ENCODE data around the gene SSBP2.
"Not testable (repeated sequence)": the region's sequence is repeated elsewhere in the genome, so short reads cannot be mapped to it uniquely, and the experiment has no call there.

The SSBP2 gene

DNA sequence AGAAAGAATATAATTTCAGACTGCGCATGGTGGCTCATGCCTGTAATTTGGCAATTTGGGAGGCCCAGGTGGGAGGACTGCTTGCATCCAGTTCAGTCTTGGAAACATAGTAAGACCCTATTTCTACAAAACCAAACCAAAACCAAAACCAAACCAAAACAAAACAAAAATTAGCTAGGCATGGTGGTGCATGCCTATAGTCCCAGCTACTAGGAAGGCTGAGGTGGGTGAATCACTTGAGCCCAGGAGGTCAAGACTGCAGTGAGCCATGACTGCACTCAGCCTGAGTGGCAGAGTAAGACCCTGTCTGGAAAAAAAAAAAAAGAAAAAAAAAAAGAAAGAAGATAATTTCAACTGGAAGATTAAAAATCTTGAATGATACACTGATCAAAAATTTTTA lies 220.0 kb downstream of the SSBP2 start:
- DNase-seq (ENCODE audit: low read depth in 2 of 2), result no peak

DNA sequence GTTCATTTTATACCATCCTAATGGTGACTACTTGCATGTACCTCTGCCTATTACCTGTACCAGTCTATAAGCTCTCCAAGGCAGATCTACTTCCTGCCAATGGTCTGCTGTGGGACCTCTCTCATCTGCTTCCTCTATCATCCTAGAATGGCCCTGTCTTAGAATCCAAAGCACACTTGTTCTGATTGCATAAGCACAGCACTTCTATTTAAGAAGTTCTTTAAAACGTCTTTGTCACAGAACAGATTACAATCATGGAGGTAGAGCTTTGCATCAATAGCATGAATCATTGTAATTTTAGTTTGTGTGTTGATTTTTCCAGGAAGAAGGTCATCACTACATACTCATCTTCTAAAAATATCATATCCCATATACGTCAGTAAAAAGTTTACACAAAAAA lies 225.2 kb downstream of the SSBP2 start:
- no peak for DNase-seq (ENCODE audit: low read depth in 2 of 2)

DNA sequence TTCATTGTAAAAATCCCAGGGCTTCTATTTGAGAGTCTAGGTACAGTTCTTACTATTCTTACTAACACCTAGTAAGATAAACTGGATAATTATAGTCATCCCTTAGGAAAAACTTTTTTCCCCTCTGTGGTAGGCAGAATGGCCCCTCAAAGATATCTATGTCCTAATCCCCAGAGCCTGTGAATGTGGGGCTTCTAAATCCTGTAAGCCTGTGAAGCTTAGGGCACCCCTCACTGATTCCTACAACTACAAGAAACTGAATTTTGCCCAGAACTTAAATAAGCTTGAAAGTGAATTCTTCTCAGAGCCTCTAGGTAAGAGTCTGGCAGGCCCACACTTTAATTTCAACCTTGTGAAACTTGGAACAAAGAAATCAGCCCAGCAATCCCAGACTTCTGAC lies 226.9 kb downstream of the SSBP2 start:
- no peak for DNase-seq (ENCODE audit: low read depth in 2 of 2)

DNA sequence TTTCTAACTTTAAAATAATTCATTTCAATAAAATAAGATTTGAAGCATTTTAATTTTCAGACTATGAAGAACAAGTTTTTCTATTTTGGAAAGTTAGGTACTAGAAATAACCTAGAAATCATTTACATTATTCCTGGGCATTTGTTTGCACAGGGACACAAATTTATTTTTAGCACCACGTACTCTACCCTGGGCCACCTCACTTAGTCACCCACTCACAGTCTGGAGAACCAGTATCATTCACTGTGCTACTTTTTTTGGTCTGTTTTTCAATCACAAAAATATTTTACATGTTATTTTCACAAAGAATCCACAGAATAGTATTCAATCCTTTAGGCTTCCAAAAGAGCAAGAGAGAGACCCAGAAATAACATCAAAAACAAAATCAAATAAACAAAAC lies 228.3 kb downstream of the SSBP2 start:
- DNase-seq (ENCODE audit: low read depth in 2 of 2), result no peak

DNA sequence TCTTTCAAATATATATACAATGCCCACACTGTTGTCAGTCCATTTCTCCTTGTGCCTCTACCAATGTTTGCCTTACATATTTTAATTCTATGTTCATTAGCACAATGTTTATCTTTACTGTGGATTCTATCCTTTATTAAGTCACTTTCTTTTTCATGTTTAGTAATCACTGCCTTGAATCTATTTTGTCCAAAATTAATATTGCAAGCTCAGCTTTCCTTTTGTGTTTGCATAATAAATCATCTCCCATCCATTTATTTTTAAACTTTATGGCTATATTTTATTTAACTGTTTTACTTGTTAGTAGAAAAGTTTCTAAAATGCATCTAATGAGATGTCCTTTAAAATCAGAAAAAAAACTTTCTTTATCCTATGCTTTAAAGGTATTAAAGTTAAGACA lies 230.1 kb downstream of the SSBP2 start:
- DNase-seq (ENCODE audit: low read depth in 2 of 2), result no peak

DNA sequence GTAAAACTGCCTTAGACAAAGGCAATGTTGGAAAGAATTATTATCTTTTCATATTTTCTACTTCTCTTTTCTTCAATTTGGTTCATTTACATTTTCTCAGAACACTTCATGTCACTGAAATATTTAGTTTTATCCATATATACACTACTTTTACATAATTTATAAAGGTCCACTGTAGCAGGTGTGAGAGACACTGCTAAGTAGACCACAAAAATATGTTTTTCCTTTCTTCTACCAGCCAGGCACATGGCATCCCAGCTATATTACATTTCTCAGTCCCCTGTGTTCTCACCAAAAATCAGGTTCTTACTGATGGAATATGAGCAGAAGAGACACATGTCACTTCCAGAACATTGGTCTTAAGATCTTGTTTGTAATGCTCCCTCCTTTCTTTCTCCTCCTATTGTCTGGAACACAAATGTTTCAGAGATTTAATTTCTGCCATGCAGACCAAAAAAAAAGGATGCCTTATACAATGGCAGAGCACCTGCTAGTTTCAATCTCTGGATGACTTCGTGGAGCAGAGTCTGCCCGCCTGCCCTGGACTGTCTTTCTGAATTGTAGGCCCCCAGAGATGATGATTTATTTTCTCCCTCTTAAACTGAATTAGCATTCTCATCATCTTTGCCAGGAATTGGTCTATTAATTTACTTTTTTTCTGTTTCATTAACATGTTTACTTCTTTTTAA lies 231.5 kb downstream of the SSBP2 start:
- DNase-seq (ENCODE audit: low read depth in 2 of 2), result no peak

DNA sequence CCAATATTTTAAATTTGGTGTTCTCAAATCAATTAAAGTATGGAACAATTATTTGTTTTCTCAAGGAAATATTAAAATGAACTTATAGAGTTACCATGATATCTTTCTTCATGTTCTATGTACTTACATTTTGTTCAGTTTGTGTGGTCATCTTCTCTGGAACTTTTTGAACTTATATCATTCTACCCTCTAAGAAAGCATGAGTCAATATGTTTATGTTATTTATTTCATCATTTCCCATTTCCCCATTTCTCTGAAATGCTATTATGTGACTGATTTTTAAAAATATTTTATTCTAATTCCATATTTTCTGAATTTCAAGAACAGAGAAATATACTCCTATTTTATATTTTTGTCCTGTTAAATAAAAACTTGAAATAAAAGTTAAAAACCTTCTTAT lies 233.4 kb downstream of the SSBP2 start:
- no peak for DNase-seq (ENCODE audit: low read depth in 2 of 2)

DNA sequence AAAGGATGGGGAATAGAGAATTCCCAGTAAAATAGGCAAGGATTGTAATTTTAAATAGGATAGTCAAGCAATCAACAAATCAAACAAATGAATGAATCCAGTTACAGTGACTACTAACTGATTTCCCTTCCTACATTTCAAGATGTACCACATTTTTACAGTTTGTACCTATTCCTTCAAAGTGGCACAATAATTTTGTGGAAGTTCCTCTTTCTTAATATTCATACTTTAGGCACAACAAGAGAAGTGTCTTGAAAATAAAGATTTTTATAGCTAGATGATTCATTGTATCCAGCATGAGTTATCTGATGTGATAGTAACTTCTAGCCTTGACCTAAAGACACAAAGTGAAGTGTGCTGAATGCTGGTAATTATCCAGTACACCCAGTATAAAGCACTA lies 234.8 kb downstream of the SSBP2 start:
- DNase-seq (ENCODE audit: low read depth in 2 of 2), result no peak

DNA sequence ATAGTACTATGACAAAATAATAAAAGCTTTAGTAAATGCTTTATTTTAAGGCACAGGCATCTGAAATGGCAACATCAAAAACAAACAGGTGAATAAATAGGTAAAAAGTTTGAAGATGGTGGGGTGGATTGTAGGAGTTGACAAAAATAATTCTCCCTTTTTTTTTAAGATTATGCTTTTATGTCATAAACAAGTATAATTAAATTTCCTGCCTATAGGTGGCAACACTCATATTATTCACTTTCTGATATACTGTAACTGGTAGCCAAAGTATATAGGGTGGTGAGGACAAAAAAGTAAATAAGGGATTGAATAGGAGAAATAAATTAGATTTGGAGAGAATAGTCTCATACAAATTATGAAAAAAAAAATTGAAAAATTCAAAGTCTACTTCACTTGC lies 236.9 kb downstream of the SSBP2 start:
- no peak for DNase-seq (ENCODE audit: low read depth in 2 of 2)

DNA sequence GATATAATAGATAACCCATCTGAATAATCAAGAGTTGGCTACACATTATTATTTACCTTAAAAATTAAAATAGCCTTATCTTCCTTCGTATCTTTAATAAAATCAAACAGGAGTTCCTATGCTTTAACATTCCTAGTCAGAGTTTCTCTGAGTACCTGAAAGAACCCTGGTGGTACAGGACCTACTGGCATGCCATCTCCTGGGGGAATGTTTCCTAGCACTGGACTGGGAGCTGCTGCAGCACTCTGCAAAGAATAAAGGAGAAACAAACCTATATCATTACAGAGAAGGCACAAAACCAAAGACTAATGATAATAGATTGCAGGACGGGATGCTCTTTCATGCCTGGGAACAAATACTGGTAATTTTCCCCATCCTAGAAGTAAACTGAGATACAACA lies 237.4 kb downstream of the SSBP2 start:
- no peak for DNase-seq (ENCODE audit: low read depth in 2 of 2)

DNA sequence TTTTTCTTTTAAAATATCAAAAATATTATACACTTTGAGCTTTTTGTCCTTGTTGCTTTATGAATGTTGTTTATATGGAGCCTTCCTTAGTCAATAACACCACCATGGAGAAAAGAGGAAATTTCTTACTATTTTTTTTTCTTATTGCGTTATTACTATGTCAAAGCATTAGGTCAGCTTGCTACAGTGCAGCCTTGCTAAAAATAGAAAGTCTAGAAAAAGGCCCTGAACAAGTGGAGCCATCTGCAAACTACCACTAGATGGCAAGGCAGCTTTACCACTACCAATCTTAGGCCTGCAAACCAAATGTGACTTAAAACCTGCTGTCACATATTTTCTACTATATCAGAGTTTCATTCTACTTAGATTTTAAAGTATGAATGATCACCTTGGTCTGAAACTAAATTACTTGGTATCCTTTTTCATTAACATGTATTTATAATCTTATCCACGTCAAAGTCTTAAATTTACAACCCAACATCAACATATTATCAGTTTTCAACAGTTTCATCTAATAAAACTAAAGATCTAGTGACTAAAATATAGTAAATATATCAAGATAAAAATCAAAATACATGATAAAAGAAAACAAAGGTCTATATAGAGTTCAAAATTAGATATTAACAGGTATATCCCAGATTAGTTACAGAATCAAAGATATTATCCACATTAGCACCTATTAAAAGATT lies 243.9 kb downstream of the SSBP2 start:
- peak in 1 of 2 donors; percentile 10 for DNase-seq (ENCODE audit: low read depth in 2 of 2)

DNA sequence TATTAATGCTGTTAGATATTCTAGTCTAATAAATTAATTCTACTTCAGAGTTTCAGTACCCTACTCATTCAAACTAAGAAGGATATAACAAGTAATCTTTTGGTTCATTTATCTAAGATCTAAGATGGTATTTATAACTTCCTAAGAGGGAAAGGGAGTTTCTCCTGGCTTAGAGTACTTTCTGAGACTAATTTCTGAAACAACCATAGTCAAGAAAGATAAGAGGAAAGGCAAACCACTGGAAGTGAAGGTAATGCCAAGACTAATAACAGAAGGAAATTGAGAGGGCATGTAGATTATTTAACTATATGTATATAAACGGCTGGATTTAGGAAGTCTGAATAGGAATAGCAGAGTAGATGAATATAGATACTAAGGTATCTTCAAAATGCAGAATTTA lies 244.5 kb downstream of the SSBP2 start:
- no peak for DNase-seq (ENCODE audit: low read depth in 2 of 2)

DNA sequence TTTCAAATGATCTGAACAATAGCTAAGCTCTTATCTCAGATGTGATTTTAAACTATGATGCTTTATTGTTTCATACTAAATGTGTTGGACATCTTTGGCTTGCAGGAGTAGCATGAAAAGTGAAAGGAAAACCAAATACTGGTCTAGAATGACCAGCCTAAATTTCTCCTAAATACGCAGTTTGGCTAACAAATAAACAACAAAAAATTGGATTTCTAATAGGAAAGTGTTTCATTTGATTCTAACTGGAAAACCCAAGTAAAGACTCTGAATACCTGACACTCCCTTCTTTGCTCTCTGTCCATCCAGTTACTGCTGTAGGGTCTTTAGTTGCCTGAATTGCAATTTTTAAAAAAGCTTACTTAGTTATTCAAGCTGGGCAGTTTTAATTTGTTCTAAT lies 245.2 kb downstream of the SSBP2 start:
- no peak for DNase-seq (ENCODE audit: low read depth in 2 of 2)

DNA sequence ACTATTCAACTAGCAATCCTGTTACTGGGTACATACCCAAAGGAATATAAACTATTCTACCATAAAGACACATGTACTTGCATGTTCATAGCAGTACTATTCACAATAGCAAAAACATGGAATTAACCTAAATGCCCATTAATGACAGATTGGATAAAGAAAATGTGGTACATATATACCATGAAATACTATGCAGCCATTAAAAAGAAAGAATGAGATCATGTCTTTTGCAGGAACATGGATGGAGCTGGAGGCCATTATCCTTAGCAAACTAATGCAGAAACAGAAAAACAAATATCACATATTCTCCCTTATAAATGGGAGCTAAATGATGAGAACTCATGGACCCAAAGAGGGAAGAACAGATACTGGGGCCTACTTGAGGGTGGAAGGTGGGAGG lies 247.3 kb downstream of the SSBP2 start:
- DNase-seq (ENCODE audit: low read depth in 2 of 2), result not testable (repeated sequence)

DNA sequence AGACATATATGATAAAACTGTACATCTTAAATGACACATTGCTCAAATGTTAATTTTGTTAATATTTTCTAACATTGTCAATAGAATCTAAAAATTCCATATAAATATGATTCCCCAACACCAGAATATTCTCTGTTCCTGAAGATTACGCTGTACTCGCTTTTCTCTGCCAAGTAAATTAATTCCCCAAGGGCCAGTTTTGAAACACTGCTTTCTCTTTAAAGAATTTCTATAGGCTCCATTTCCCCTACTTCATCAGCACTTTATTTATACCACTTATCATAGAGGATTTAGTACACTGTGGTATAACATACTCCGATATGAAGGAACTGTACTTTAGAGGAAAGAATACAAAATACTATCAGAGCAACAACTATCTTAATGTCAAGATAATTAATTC lies 255.6 kb downstream of the SSBP2 start:
- DNase-seq (ENCODE audit: low read depth in 2 of 2), result no peak

DNA sequence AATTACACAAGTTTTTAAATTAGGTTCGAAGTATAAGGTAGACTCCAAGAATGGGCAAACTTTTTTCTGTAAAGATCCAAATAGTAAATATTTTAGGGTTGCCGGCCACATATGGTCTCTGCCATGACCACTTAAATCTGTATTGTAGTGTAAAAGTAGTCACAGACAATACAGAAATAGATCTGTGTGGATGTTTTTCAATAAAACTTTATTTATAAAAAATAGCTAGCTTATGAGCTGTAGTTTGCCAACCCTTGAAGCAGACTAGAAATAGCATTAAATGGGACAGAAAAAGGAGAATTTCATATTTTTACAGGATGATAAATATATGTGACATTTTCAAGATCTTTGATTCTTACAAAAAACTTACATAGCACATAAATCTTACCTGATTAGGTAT lies 262.0 kb downstream of the SSBP2 start:
- DNase-seq (ENCODE audit: low read depth in 2 of 2), result no peak

DNA sequence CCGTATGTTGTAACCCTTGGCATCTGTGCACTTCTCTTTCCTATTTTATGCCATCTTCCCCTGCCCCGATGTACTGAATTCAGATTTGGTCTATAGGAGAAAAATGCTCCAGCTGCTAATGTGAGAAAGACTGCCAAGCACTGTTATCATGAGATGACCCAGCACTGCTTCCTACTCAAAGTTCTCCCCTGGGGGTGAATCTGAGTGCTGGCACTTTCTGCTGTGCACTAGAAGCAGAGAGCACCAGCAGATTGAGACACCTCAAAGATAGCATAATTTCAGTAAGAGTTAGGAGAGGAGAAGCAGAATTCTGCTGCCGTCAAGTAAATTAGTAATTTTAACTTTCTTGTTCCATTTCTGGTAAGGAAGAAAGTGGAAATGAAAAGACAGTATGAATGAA lies 264.2 kb downstream of the SSBP2 start:
- DNase-seq (ENCODE audit: low read depth in 2 of 2), result no peak

DNA sequence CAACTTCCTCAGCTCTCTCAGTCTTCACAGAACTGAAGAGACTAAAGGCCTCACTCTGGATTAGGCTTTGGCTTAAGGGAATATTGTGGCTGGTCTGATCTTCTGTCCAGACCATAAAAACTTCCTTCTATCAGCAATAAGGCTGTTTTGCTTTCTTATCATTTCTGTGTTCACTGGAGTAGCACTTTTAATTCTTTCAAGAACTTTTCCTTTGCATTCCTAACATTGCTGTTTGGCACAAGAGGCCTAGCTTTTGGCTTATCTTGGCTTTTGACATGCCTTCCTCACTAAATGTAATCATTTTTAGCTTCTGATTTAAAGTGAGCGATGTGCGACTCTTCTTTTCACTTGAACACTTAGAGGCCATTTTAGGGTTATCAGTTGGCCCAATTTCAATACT lies 268.3 kb downstream of the SSBP2 start:
- DNase-seq (ENCODE audit: low read depth in 2 of 2), result no peak

DNA sequence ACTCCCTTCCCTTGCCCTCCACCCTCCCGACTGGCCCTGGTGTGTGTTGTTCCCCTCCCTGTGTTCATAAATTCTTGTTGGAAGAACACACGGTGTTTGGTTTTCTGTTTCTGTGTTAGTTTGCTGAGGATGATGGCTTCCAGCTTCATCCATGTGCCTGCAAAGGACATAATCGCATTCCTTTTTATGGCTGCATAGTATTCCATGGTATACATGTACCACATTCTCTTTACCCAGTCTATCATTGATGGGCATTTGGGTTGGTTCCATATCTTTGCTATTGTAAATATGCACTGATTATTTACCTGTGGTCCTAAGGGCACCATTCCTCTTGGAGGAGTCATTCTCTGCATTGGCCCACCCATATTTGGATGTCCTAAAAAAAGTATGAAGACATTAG lies 277.5 kb downstream of the SSBP2 start:
- not testable (repeated sequence) for DNase-seq (ENCODE audit: low read depth in 2 of 2)

DNA sequence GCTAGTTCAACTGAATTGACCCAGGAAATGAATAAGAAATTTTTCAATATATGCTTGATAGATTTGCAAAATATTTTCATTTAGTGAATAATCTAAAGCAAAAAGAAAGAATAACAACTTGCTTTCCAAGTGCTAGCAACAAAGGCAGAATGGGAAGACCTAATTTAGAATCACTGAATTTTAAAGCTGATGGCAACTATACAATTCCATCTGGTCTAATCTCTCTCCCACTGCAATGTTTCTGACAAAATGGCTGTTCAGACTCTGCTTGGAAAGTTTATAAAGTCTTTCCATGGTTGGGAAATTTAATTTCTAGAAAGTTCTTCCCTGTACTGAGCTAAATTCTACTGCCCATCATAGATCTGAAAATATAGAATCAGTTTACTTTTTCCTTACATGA lies 281.2 kb downstream of the SSBP2 start:
- no peak for DNase-seq (ENCODE audit: low read depth in 2 of 2)

DNA sequence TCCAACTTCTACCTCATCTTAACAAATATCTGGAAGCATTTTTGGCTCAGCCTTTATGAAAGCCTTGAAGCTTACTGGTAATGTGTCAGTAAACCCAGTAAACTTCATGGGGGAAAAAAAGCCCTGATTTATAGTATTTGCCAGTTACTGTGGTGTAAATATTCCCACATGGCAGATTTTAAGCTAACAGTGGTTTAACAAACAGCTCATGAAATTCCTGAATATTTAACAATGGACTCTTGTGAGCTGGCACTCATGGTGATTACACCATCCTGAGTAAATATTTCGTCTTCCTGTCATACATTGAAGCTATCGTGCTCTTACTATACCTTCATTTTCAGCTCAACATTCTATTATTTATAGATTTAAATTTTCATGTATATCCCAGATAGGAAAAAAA lies 300.0 kb downstream of the SSBP2 start:
- no peak for DNase-seq (ENCODE audit: low read depth in 2 of 2)

DNA sequence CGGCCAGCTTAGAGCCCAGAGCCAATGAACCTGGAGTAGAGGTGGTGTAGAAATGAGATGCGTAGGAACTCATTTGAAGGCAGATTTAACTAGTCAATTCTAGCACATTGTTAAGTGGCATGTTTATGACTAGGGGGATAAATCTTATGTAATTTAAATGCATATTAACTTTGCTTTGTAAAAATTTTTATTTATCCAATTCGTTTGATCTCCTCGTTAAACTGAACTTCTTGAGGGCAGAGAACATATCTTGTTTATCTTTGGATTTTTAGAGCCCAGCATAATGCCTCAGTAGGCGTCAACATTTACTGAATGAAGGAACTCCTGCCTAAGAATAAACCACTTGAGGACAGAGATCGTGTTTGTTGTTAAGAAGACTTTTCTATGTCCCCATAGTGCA lies 315.9 kb downstream of the SSBP2 start:
- DNase-seq (ENCODE audit: low read depth in 2 of 2), result no peak

DNA sequence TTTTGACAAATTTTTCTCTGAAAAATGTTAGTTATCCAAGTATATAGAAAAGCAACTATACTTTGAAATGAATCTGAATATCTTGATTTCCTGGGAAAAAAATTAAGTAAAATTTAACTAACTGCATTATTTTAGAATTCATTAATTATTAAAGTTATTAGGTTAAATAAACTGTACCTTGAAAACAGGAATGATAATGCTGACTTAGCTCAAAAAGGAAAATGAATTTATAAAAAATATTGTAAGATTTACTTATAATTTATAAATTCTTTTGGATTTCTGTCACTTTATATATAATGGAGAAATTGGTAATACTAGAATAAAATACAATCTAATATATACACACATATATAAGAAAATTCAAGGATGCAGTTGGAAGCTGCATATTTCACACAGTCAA lies 320.9 kb downstream of the SSBP2 start:
- no peak for DNase-seq (ENCODE audit: low read depth in 2 of 2)

DNA sequence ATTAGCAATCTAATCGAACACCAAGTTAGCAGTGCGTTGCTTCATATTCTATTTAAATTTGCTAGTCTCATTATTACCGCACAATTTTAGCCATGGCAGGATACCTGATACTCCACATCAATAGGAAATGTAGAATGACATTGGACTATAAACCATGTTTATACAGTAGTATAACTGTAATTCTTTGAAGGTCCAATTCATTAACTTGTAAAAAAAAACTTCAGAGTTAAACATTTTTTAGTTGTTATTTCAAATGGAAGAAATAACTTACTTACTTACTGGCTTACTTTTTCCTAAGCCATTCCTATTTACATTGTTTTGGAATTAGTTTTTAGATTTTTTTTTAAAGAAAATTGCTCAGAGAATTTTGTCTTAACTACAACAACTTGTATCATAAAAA lies 321.5 kb downstream of the SSBP2 start:
- DNase-seq (ENCODE audit: low read depth in 2 of 2), result no peak

Data from stimulated activated CD8-positive, alpha-beta memory T cell treated with anti-CD3 and anti-CD28 coated beads, Interleukin-15, amount 100 ng/mL, for 4 hours (primary cell).